ENCODE results near the gene MCM3.
A peak's percentile ranks its signal among the peaks of the same experiment; 100 is the strongest.

Gene MCM3

GRCh38 chr6:52284460-52285176, at the start of gene MCM3:
Gene MCM3 (minus strand): TSS chr6:52284742. CDS start chr6:52284674, 68 bp downstream.
- DNase-seq: peak; percentile 99

- DNase-seq: no peak
Observed at GRCh38 chr6:52333840-52334200, 49.3 kb upstream of the MCM3 start.

- no peak for DNase-seq
Observed at GRCh38 chr6:52331793-52332457, 47.4 kb upstream of the MCM3 start.

GRCh38 chr6:52330470-52330869, 45.9 kb upstream of the MCM3 start:
- no peak for DNase-seq

- DNase-seq: no peak
Observed at GRCh38 chr6:52328729-52329128, 44.2 kb upstream of the MCM3 start.

GRCh38 chr6:52328303-52328662, 43.7 kb upstream of the MCM3 start:
- DNase-seq: no peak

GRCh38 chr6:52326540-52327364, 42.2 kb upstream of the MCM3 start:
- DNase-seq: no peak

GRCh38 chr6:52325695-52326471, 41.3 kb upstream of the MCM3 start:
- DNase-seq: no peak

- no peak for DNase-seq
Observed at GRCh38 chr6:52324189-52324588, 39.6 kb upstream of the MCM3 start.

GRCh38 chr6:52317841-52318581, 33.5 kb upstream of the MCM3 start:
- DNase-seq: no peak

- no peak for DNase-seq
Observed at GRCh38 chr6:52317211-52317610, 32.7 kb upstream of the MCM3 start.

GRCh38 chr6:52314752-52315151, 30.2 kb upstream of the MCM3 start:
- DNase-seq: no peak

- no peak for DNase-seq
Observed at GRCh38 chr6:52312461-52312860, 27.9 kb upstream of the MCM3 start.

- DNase-seq: peak; percentile 76
Observed at GRCh38 chr6:52310932-52311331, 26.4 kb upstream of the MCM3 start.

GRCh38 chr6:52307900-52308372, 23.4 kb upstream of the MCM3 start:
- DNase-seq: peak; percentile 8

GRCh38 chr6:52306972-52307870, 22.7 kb upstream of the MCM3 start:
- DNase-seq: no peak

GRCh38 chr6:52305948-52306767, 21.6 kb upstream of the MCM3 start:
- DNase-seq: no peak

- DNase-seq: no peak
Observed at GRCh38 chr6:52305411-52305810, 20.9 kb upstream of the MCM3 start.

GRCh38 chr6:52304983-52305390, 20.4 kb upstream of the MCM3 start:
- DNase-seq: no peak

GRCh38 chr6:52303178-52303577, 18.6 kb upstream of the MCM3 start:
- DNase-seq: no peak

Measured in GDM1 (cell line).